GM20431 (cell line): Measurements from ENCODE around the gene IMPDH1.
"Not testable (repeated sequence)": the region's sequence is repeated elsewhere in the genome, so short reads cannot be mapped to it uniquely, and the experiment has no call there.

ENCODE experiments used
- in situ Hi-C: fragments of 300-500 bp; cut with MseI, MboI; formaldehyde crosslinking; loops from one replicate; pipeline ENCODE4 v1.15.0; 2020; ENCODE audit warnings: low sequenced_read_pairs; ENCODE audit not compliant: unreplicated experiment

Gene IMPDH1

DNA sequence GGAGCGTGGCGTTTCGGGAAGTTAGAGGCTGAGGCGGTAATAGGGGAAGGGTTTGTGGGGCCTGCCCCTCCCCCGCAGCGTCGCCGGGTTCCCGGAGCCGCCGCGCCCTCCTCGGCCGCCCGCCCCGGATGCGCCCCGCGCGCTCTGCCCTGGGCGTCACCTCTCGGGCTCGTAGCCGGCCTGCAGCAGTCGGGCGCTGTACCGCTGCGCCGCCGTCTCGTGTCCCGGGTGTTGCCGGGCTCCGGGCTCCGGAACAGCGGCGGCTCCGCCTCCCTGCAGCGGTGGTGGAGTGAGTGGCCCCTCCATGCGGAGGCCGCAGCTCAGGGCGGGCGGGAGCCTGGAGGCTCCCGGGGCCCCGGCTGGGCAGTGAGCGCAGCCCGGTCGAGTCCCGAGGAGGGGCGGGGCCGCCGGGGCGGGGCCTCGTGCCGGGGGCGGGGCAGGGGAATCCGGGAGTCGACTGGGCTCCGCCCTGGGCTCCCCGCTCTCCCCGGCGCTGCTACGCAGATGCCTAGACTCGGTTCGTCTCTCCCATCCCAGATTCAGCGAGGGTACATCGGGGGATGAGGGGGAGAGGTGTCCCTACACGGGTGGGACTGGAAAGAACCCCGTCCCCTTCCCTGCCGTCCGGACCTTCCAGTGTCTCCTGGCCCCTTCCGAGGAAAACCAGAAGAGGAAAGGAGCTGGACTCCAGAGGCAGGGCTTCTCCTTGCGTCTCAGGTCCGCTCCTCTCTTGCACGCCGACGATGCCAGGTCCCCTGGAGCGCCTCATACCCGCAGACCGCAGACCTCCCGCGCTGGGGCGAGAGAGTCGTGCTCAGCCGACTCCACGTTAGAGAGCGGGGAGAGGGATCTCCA is at the start of gene IMPDH1:
IMPDH1 (minus strand) TSS at position 387 of the 855 bp plus-strand sequence; CDS start at position 306, 81 bp downstream.
- in situ Hi-C loops, result no loop called here

DNA sequence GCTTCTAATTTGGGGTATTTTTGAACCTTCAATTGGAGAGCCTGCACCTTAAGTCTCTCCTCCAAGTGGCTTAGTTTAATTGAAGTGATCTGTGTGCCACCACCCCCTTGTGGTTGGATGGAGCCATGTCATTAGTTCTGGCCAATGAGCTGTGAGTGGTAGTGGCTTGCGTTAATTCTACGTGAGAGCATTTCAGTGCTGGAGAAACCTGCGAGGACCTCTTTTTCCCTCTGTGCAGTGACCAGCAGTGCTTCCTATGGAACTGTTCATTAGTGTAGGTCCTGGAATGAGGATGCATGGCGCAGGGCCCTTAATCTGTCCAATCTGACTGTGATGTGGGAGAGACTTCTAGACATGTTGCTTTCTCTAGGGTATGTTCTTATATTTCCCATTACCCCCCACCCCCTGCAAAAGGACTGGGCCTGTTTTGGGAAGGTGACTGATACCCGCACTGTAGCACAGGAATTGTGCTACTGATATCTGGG is 49.7 kb upstream of the IMPDH1 start:
- in situ Hi-C loops, result no loop called here

DNA sequence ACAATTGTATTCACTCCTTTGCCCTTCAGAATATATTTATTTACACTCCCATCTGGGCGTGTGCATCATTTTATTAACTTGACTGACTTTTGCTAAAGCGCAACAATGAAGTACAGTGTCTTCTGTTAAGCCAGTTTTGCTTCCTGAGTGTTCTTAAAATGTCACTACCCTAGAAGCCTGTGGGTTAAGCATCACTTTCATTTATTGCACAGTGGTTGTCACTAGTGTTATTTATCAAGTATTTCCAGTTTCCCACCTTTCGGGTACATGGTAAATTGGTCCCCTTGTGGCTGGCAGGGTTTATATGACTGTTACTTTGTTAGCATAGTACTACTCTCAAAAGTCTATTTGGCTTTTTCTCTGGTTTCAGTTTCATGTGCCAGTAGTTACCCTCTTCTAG is 49.2 kb upstream of the IMPDH1 start:
- in situ Hi-C loops, result no loop called here

DNA sequence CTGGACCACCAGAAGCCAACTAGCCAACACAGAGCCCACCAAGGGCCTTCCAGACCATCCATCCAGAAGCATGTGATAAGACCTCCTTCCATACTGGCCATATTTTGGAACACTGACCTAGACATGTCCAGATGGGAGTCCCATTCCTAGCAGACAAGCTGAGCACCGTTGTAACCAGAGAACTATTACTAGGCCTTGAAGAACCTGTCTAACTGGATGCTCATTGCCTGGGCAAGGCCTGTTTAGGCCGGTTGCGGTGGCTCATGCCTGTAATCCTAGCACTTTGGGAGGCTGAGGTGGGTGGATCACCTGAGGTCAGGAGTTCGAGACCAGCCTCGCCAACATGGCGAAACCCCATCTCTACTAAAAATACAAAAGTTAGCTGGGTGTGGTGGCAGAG is 47.6 kb upstream of the IMPDH1 start:
- in situ Hi-C loops, result not testable (repeated sequence)

DNA sequence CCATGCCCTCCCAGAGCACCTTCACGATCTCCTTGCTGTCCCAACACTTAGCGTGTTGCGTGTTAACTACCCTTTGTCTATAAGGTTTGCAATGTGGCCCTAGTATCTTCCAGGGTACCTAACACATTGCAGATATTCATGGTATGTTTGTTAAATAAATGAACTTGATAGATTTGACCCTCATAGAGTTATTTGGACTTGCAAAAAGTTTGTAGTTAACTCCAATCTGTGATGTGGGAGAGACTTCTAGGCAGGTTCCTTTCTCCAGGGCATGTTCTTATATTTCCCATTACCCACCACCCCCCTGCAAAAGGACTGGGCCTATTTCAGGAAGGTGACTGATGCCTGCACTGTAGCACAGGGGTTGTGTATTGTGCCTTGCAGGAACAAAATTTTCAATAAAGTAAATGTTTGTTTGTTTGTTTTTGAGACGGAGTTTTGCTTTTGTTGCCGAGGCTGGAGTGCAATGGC is 46.5 kb upstream of the IMPDH1 start:
- in situ Hi-C loops, result no loop called here

DNA sequence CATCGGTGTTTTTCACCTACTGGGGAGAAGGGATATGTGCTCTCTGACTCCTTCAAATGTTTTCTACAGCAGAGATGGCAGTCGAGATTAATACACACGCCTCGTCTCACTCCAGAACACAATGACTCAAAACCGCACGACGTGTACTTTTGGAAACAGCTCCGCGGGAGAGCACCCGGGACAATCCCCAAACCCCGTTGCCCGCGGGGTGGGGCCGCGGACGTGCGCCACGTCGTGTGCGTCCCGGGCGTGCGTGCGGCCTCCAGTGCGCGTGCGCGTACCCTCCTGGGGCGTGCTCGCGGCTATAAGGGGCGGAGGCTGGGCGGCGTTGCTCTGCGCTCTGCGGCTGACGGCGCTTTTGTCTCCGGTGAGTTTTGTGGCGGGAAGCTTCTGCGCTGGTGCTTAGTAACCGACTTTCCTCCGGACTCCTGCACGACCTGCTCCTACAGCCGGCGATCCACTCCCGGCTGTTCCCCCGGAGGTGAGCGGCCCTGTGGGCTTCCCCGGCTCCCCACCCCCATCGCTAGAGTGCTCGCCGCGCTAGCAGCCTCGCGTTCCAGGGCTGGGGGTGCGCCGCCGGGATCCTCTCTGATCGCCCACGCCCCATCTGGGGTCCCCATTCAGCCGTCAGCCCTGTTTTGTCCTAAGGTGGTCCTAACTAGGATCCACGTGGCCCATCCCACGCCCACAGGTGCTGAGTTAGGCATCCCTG is 45.9 kb upstream of the IMPDH1 start, which contains the start of gene HILPDA:
HILPDA (plus strand) TSS at position 336 of the 712 bp plus-strand sequence. CDS start 1,391 bp downstream, outside the sequence.
- in situ Hi-C loops, result no loop called here

DNA sequence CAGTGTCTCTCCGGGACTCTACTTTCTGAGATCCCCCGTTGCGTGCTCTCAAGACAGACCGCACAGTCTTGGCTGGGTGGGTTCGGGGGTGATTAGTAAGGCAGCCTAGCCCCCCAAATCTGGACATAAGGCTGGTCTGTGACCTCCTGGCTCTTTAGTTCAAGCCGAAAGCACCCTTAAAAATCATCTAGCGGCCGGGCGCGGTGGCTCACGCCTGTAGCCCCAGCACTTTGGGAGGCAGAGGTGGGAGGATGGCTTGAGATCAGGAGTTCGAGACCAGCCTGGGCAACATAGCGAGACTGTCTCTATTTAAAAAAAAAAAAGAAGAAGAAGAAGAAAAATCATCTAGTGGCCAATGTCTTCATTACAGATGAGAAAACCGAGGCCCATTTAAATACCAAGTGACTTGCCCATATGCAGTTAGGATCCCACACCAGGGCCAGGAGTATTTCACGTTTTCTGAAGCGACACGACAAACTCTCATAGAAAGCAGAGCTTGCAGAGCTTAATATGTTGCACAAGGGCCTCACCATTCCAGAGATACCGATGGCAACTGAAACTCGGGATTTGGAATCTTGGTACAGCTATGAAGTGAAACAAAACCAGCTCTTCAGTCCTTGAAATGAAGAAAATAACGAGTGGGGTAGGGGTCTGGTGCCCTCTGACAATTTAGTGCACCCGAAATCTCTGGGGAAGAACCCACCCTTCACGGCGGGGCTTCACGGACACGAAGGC is 45.2 kb upstream of the IMPDH1 start:
- in situ Hi-C loops, result no loop called here

DNA sequence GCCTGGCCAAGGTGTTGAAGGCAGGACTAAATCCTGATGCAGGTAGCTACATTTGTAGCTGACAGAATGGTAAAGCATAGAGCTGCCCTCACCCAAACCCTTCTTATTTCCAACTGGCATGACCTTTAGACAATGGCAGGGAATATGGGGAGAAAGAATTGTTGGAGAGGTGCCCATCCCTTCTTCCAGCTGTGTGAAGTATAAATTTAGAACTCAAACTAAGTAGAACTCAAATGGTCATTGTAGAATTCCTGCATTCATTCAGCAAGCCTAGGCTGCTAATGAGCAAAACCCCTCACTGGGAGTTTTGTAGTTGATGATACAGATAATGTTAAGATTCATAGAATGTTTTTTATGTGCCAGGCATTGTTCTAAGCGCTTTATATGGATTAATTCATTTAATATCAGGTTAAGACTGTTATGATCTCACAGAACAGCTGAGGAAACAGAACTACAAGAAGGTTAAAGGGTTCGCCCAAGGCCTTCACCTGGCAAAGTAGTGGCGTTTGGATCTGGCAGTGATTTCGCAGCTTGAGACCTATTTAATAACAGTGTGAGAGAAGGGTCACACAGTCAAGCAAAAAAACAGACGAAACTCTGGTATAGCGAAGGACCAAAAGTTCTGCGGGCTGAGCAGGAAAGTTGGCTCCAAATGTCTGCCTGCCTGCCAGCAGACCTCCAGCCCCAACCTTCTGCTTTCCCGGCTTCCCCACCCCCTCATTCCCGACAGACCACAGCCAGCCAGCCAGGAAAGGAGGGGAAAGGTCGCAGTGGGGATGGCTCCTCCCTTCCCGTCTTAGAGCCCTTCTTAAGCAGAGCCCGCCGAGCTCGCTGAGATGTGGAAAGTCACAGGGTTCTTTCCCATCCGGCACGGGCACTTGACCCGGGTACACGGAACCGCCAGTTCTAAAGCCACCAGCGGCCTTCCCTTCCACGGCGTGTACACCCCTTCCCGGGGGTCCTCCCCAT is 44.3 kb upstream of the IMPDH1 start:
- in situ Hi-C loops, result no loop called here

DNA sequence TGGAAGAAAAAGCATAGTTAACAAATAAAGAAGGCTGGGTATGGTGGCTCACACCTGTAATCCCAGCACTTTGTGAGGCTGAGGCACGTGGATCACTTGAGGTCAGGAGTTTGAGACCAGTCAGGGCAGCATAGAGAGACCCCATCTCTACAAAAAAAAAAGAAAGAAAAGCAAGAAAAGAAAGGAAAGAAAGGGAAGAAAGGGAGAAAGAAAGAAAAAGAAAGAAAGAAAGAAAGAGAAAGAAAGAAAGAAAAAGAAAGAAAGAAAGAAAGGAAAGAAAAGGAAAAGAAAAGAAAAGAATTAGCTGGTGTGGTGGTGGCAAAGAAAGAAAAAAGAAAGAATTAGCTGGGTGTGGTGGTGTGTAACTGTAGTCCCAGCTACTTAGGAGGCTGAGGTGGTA is 42.8 kb upstream of the IMPDH1 start:
- in situ Hi-C loops, result no loop called here

DNA sequence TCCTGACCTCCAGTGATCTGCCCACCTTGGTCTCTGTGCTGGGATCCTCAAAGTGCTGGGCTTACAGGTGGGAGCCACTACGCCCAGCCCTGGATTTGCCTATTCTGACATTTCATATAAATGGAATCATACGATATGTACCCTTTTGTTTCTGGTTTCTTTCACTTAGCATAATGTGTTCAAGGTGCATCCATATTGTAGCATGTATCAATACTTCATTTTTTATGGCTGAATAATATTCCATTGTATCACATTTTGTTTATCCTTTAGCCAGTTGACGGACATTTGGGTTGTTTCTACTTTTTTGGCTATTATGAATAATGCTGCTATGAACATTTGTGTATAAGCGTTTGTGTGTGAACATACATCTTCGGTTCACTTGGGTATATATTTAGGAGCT is 41.1 kb upstream of the IMPDH1 start:
- in situ Hi-C loops, result no loop called here

DNA sequence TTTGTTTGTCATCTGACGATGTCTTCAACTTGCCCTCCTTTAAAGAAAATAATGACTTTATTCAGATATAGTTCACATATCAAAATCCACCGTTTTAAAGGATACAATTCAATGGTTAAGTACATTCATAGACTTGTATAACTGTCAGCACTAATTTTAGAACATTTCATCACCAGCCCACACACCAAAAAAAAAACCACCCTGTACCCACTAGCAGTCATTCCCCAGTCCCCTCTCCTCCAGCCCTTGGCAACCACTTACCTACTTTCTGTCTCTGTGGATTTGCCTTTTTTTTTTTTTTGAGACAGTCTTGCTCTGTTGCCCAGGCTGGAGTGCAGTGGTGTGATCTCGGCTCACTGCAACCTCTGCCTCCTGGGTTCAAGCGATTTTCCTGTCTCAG is 40.6 kb upstream of the IMPDH1 start:
- in situ Hi-C loops, result no loop called here

DNA sequence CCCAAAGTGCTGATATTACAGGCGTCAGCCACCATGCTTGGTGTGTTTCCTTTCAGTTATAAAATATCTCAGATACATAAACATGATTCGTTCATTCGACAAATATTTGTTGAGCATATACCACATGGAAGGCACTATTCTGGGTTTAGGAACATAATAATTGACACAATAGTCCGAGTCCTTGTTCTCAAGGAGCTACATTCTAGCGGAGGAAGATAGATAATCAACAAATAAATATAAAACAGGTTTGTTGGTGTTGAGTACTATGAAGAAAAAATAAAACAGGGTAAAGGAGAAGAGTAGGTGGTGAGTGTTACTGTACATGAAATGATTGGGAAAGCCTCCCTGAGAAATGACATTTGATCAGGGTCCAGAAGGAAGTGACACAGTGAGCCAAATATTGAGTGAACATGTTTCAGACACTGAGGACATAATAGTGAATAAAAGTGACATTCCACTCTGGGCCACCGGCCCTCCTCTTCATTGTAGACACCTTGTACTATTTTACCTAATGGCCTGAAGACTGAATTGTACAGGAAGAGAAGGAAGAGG is 39.0 kb upstream of the IMPDH1 start:
- in situ Hi-C loops, result no loop called here

DNA sequence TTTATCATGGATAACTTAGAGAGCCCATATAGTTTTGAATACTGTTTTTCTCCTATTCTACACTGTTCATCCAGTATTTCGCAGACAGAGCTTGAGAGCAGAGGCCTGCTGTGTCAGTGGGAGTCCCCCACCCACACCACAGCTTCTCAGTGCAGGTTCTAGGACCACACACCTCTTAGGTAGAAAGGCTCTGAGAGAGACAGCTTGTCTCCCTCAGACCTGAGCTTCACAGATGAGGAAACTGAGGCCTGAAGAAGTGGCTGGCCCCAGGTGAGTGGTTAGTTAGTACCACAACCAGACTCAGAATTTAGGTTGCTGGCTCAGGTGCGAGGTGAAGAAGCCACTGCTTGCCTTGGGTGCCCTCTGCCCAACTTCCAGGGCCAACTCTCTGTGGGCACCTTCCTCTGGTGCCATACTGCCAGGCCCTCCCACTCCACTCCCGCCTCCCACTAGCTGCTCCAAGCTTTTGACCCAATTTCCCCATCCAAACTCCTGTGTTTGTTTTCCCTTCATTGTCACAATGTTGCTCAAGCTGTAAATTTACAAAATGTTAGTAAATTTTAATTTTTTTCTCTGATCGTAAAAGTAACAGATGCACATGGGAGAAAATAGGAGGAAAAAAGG is 38.3 kb upstream of the IMPDH1 start:
- in situ Hi-C loops, result no loop called here

DNA sequence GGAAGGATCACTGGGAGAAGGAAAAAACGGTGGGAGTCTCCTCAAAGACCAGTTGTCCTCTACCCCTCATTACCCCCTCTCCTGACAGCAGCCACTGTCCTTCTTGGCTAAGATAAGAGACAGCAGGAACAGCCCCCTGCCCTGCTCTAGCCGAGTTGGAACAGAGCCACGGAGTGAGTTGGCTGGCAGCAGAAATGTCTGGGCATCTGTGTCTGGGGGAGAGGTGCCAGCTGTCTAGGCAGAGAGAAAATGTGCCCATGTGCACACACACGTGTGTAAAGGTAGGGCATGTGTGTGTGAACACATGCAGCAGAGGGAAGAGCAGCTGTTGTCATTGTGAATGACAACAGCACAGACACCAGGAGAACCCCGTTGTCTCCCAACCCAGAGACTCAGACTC is 36.5 kb upstream of the IMPDH1 start:
- in situ Hi-C loops, result no loop called here

DNA sequence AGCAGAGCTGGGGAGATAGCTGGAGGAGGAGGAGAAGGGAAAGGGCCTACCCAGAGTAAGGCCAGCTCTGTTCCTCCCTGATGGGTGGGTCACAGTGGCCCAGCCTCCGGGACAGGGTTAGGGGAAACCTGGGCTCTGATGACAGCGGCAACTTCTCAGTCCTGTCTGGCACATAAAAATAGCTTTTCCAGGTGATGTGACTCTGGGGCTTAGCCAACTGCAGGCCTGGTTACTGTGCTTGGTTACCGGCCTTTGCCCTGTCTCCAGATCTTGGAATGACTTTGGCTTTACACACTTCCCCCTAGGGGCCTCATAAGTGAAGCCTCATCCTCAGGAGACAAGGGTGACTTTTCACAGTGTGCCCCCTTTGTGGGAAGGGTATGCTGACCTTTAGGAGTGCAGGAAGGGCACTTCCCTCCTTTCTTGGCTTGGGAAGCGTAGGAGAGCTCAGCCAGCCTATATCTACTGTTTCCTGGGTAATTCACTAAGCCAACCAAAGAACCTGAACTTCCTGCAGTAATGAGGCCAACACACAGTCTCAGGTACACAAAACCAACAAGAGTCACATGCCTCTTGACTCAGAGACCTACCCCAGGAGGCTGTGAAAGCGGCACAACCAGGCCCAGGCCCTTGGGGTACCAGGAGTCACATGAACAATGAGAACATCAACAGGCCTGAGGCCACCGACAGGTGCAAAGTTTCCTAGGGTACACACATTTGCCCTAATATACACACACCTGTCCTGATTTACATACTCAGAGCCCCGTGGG is 34.2 kb upstream of the IMPDH1 start:
- in situ Hi-C loops, result no loop called here

DNA sequence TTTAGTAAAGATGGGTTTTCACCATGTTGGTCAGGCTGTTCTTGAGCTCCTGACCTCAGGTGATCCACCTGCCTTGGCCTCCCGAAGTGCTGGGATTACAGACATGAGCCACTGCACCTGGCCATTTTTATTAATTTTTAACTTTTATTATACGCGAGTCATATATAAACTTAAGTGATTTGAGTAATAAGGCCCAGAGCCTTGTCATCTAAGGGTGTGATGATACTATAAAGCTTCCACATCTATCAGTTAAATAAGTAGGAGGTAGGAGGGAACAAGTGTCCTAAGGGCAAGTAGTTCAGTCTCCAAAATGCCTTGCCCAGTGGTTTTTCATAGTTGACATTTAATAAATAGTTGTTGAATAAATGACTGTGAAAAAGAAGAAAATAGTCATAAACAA is 32.6 kb upstream of the IMPDH1 start:
- in situ Hi-C loops, result no loop called here

DNA sequence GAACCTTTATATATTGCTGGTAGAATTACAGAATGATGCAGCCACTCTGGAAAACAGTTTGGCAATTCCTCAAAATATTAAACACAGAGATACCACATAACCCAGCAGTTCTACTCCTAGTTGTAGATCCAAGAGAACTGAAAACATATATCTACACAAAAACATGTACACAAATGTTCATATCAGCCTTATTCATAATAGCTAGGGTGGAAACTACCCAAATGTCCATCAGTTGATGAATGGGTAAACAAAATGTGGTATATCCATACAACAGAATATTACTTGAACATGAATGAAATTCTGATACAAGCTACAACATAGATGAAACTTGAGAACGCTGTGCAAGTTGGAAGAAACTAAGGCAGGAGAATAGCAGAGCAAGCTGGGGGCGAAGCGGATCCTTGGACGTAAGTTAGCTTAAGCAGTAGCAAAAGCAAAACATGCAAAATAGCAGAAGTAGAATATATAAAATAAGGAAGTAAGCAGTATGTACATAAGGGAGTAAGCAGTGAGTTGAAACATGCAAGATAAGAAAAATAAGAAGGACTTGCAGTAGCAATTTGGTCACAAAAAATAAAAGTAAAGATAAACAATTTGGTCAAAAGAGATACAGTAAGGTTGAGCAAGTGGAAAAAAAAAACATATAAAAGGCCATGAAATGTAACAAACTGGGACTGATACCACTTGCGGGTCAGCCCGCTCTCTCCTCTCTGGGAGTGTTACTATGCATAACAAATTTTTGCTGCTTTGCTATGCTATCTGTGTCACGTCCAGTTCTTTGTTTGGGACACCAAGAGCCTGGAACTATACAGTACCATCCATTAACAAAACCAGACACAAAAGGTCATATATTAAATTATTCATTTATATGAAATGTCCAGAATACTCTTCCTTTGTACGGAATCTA is 27.9 kb upstream of the IMPDH1 start:
- in situ Hi-C loops, result no loop called here
